ENCODE results near the gene SGCD.

Gene SGCD

GRCh38 chr5:156471893-156472292, 144.9 kb downstream of the SGCD start:
- no peak for DNase-seq

- DNase-seq: no peak
These were observed 146.4 kb downstream of the SGCD start for GRCh38 chr5:156473269-156473908.

- no peak for DNase-seq
These were observed 147.3 kb downstream of the SGCD start for GRCh38 chr5:156474251-156474650.

- no peak for DNase-seq
These were observed 148.5 kb downstream of the SGCD start for GRCh38 chr5:156475182-156476157.

- no peak for DNase-seq
These were observed 149.2 kb downstream of the SGCD start for GRCh38 chr5:156476158-156476551.

GRCh38 chr5:156476678-156477077, 149.7 kb downstream of the SGCD start:
- DNase-seq: no peak

- DNase-seq: no peak
These were observed 150.2 kb downstream of the SGCD start for GRCh38 chr5:156477196-156477595.

GRCh38 chr5:156479849-156480248, 152.9 kb downstream of the SGCD start:
- DNase-seq: no peak

- no peak for DNase-seq
These were observed 154.8 kb downstream of the SGCD start for GRCh38 chr5:156481741-156482140.

- DNase-seq: no peak
These were observed 155.9 kb downstream of the SGCD start for GRCh38 chr5:156482818-156483217.

GRCh38 chr5:156486394-156487238, 159.7 kb downstream of the SGCD start:
- no peak for DNase-seq

GRCh38 chr5:156491766-156492165, 164.8 kb downstream of the SGCD start:
- DNase-seq: no peak

- DNase-seq: no peak
These were observed 169.3 kb downstream of the SGCD start for GRCh38 chr5:156496291-156496690.

- DNase-seq: no peak
These were observed 170.8 kb downstream of the SGCD start for GRCh38 chr5:156497804-156498208.

GRCh38 chr5:156498226-156498980, 171.4 kb downstream of the SGCD start:
- DNase-seq: no peak

- no peak for DNase-seq
These were observed 173.8 kb downstream of the SGCD start for GRCh38 chr5:156500755-156501154.

GRCh38 chr5:156505101-156505500, 178.1 kb downstream of the SGCD start:
- no peak for DNase-seq

- no peak for DNase-seq
These were observed 186.3 kb downstream of the SGCD start for GRCh38 chr5:156513123-156513815.

- DNase-seq: no peak
These were observed 188.2 kb downstream of the SGCD start for GRCh38 chr5:156515121-156515520.

- no peak for DNase-seq
These were observed 188.9 kb downstream of the SGCD start for GRCh38 chr5:156515803-156516360.

All from inflammatory macrophage treated with lipopolysaccharide for 1 hour (primary cell).